GM12872 (cell line): Measurements from ENCODE around the gene LSS.

Experiments used
- TF ChIP-seq, protein P1 (sequence below): IDR thresholded peaks from 3 replicates; pipeline ENCODE4 v1.5.1; 2011; ENCODE audit warnings: low read depth, mild to moderate bottlenecking, low read length, moderate library complexity; ENCODE audit not compliant: insufficient read depth

The LSS gene

DNA sequence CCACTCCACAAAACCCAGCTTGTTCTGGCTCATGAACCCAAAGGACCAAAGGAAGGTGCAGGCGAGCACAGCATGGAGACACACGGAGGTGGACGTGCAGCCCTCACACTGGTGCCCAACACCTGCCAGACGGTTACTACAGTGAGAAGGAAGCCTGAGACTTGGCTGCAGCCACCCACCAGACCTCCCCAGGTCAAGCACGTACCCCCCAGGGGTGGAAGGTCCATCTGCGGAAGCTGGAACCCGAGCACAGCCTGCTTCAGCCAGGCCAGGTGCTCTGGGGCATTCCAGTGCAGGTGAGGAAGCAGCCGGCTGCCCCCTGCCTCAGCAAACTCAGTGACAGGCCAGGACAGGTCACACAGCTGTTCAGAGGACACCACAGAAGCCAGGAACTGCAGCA is 16.0 kb upstream of the LSS start:
- TF ChIP-seq, protein P1, sequence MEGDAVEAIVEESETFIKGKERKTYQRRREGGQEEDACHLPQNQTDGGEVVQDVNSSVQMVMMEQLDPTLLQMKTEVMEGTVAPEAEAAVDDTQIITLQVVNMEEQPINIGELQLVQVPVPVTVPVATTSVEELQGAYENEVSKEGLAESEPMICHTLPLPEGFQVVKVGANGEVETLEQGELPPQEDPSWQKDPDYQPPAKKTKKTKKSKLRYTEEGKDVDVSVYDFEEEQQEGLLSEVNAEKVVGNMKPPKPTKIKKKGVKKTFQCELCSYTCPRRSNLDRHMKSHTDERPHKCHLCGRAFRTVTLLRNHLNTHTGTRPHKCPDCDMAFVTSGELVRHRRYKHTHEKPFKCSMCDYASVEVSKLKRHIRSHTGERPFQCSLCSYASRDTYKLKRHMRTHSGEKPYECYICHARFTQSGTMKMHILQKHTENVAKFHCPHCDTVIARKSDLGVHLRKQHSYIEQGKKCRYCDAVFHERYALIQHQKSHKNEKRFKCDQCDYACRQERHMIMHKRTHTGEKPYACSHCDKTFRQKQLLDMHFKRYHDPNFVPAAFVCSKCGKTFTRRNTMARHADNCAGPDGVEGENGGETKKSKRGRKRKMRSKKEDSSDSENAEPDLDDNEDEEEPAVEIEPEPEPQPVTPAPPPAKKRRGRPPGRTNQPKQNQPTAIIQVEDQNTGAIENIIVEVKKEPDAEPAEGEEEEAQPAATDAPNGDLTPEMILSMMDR: no peak

DNA sequence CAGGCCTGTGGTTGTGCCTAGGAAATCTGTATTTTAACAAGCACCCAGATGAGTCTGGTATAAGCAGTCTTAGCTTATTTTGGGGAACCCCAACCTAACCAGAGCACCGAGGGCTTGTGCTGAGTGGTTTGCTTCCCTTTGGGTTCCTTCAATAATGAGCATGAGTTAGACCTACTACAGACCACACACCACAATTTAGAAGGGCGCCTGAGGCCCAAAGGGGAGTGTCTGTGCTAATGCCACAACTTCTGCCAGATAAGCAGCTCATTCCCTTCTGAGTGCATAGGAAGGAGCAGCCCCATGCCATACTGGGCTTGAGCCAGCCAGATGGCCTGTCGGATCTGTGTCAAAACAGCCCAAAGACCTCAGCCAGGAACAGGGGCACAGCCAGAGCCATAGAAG is 15.4 kb upstream of the LSS start:
- TF ChIP-seq, protein P1: no peak

DNA sequence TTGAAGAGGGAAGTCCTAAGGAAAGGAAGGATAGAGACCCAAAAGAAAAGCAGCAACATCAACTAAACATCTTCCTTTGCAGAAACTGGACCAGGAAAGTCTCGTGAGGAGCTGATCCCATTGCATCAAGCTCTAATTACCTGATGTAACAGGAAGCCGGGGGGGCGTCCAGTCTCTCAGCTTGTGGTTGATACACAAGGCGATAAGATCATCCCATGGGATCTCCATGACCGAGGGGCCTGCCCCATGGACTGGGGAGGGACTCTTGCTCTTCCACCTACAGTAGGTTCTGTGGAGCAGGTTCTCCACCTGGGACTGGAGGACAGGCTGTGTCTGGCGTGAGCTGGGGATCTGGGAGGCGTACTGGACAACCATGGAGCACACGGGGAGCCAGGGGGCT is 14.8 kb upstream of the LSS start:
- TF ChIP-seq, protein P1: no peak

DNA sequence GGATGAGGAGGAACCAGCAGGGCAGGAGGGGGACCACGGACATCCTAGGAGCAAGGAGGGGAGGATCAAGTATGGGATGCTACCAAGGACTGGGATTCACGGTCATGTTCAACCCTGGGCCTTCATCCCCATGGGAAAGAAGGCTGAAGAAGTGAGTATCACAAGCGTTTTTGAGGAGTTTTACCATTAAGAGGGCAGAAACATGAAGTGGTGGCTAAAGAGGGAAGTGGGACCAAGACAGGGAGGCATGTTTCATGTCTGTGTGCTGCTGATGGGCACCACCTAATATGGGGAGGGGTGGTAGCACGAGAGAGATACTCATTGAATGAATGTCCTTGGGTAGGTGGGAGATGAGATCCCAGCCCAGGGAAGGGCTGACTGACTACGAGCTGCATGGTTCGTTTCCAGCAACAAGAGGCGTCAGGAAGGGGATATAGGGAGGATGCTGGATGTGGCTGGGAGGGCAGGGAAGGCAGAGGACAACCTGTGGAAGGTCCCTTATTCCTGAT is 11.3 kb upstream of the LSS start:
- TF ChIP-seq, protein P1: no peak

DNA sequence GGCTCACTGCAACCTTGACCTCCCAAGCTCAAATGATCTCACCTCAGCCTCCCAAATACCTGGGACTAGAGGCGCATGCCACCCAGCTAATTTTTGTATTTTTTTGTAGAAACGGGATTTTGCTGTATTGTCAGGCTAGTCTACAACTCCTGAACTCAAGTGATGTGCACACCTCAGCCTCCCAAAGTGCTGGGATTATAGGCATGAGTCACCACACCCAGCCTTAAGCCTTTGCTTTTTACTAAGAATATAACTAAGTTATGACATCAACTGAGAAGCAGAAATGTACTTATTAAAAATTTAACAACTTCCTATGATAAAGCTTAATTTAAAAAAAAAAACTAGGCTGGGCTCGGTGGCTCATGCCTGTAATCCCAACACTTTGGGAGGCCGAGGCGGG is 8.9 kb upstream of the LSS start:
- TF ChIP-seq, protein P1: no peak

DNA sequence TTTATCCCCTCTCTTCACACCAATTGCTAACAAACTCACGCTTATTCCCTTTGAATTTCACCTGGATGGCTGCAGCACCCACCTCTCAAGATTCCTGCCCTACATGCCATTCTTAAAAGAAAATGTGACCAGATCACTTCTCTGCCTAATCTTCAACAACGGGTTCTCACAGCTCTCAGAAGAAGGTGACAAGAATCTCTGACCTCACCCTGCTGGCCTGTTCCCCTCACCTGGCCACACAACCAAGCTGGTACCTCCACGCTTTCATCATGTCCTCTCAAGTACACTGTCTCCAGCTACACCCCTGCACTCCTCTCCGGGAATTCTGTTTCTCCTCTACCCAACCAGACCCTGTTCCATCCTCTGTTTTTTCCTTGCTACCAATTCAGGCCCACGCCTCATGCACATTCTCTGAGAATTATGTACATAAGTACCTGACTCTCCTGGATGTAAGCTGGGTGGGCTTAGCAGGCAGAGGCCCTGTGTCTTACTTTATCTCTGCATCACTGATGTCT is 5.9 kb upstream of the LSS start:
- TF ChIP-seq, protein P1: no peak

DNA sequence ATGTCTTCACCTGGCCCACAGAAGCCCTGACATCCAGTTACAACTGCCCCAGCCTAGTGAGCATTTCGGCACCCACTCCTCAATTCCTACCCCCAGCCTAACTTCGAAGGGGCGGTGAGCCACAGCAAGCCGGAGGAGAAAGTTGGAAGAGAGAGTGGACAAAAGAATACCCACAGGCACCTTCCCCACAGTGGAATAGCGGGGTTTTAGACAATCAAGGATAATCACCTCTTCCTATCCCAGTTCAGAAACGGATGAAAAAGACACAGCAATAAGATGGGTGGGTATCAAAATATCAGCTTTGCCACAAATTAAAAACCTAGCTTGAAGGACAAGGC is 1.3 kb upstream of the LSS start:
- TF ChIP-seq, protein P1: no peak
